GM21526 (cell line): ENCODE results near the gene ZCCHC2.
A peak's percentile ranks its signal among the peaks of the same experiment; 100 is the strongest.

Experiments used
- ATAC-seq: cut with Tn5 transposase; IDR thresholded peaks from one replicate; pipeline ENCODE4 v1.9.1; 2021; ENCODE audit warnings: moderate library complexity; ENCODE audit not compliant: unreplicated experiment, low FRiP score

The ZCCHC2 gene

GRCh38 chr18:62522504-62523254, at the start of gene ZCCHC2:
ZCCHC2 (plus strand) TSS chr18:62523025; CDS start chr18:62523425, 400 bp downstream.
- peak; percentile 67 for ATAC-seq

DNA sequence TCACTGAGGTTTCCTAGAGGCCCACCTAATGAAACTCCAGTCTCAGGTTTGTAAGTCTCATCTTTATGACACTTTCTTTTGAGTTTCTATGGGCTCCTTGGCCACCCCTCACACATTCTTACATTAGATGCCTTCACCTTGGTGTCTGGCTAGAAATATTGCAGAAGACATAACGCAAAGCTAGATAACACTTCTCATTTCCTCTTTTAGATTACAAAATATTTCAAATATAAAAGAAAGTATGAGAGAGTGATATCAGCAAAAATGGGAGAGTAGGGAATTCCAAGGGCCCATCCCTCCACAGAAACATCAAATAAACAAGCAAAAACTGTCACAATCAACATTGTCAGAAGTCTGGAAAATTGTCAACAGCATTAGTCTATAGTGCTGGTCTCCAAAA, 43.3 kb upstream of the ZCCHC2 start:
- ATAC-seq: no peak

DNA sequence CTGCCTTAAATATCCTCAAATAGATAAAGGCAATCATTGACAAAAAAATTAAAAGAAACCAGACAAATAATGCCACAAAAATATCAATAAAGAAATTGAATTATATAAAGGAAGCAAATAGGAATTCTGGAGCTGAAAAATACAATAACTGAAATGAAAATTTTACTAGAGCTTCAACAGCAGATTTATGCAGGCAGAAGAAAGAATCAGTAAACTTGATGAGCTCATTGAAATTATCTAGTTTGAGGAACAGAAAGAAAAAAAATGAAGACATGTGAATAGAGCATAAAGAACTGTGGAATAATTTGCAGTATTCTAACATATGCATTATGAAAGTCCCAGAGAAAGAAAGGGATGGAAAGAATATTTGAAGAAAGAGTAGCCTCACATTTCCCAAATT, 41.9 kb upstream of the ZCCHC2 start:
- no peak for ATAC-seq

GRCh38 chr18:62484941-62485340, 37.9 kb upstream of the ZCCHC2 start:
- ATAC-seq: no peak

DNA sequence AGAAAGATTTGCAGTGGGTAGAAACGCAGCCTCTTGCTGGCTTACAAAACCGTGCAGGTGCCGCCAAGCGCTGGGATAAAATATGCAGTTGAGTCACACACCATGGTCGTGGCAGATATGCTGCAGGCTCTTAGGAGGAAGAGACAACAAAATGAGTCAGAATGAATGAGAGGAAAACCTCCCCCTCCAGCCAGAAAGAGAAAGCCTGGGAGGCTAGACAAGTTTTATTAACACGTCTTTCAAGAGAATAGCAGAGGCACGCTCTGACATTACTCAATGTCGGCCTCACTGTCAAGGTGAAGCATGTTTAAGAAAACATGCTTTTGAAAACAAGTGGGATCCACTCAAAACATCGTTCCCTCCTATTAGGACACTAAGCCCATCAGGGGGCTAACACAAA, 37.1 kb upstream of the ZCCHC2 start:
- ATAC-seq: no peak

DNA sequence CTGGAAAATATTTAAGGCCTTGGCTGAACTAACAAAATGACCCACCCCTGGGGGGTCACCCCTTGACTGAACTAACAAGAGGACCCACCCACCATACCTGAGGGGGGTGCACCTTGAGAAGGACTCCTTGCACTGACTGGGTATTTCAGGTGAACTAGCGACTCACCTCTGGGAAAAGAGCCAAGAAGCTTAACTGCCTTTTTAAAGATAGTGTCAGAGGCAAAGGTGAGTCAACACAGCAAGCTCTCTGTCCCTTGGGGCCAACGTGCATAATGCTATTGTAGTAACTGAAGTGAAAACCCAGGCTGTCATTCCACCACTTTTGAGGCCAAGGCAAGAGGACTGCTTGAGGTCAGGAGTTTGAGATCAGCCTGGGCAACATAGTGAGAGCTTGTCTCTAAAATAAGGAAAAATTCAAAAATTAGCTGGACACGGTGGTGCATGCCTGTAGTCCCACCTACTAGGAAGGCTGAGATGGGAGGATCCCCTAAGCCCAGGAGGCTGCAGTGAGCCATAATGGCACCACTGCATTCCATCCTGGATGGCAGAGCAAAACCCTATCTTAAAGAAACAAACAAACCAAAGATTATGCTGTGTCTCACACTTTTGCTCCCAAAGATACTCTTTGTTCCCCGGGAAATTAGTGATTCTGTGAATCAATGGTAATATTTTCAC, 36.4 kb upstream of the ZCCHC2 start:
- no peak for ATAC-seq

- no peak for ATAC-seq
These were observed 35.7 kb upstream of the ZCCHC2 start for GRCh38 chr18:62487161-62487560.

DNA sequence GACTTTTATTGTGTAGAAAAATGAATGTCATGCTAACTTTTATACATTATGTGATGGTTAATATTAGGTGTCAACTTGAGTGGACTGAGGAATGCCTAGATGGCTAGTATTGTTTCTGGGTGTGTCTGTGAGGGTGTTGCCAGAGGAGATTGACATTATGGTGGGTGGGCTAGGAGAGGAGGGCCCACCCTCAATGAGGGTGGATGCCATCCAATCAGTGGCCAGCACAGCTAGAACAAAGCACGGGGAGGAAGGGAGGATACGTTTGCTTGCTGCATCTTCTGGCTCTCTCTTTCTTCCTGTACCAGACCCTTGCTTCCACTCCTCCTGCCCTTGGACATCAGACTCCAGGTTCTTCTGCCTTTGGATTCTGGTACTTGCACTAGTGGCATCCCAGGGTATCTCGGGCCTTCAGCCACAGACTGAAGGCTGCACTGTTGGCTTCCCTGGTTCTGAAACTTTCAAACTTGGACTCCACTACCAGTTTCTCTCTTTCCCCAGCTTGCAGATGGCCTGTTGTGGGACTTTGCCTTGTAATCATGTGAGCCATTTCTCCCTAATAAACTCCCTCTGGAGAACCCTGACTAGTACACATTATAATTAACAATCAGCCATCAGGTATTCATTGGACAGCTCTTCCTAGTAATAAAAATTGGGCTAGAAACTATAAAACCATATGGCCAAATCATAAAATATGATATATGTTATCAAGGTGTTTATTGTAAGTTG, 31.7 kb upstream of the ZCCHC2 start:
- ATAC-seq: no peak

GRCh38 chr18:62493033-62493862, 29.6 kb upstream of the ZCCHC2 start:
- no peak for ATAC-seq

GRCh38 chr18:62494764-62495163, 28.1 kb upstream of the ZCCHC2 start:
- ATAC-seq: no peak

DNA sequence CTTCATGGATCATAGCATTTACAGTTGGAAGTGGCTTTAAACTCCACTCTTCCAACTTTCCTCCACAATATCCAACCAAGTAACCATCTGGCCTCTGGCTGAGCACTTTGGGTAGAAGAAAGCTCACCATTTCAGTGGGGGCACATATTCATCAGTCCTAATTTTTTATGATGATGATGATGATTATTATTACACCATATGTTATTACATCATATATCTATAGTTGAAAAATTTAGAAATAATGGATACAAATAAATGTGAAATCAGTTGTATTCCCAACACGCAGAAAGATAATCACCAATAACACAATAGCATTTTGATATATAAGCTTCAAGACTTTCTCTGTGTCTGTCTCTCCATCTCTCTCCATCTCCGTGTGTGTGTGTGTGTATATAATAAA, 26.6 kb upstream of the ZCCHC2 start:
- ATAC-seq: no peak

- ATAC-seq: no peak
These were observed 25.5 kb upstream of the ZCCHC2 start for GRCh38 chr18:62497190-62497772.

DNA sequence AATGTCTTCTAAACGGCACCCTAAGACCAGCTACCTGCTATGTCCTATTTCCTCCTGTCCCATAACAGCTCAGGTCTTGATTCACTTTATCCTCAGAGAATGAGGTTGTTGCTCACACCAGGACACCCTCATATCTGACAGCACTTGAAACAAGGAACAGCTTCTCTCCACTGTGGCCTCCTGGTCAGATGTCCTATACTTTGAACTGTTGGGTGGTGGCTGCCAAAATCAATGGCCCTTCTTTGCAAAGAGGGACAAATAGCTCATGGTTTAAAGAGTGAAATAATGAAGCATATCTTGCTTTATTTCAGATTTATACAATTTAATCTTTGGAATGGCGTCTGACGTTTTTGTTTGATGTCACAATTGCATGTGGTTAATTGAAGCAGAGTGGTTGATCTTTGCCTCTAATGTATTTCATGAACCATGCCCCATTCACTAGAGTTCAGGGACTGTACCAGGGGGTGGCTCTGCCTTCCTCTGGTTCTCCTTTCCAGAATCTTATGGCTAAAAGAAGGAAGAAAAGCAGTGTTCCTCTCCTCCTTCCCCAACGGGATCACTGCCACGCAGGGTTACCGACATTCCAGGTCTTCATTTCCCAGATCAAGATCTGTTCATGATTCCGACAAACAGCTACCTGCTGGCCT, 24.1 kb upstream of the ZCCHC2 start:
- ATAC-seq: no peak

DNA sequence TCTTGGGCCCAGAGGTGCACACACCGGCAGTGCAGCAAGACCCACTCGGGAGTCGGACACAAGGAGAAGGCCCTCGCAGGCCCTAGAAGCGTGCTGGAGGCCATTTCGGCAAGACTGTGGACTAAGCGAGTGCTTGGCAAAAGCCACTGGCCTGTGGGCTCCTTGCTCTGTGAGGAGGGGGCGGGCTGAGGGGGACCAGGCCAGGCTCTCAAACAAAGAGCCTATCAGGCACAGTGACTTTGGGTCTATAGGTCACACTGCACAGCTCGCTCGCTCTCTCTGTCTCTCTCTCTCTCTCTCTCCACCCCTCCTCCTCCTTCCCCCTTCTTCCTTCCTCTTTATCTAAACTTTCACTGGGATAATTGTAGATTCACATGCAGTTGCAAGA, 23.6 kb upstream of the ZCCHC2 start:
- no peak for ATAC-seq

DNA sequence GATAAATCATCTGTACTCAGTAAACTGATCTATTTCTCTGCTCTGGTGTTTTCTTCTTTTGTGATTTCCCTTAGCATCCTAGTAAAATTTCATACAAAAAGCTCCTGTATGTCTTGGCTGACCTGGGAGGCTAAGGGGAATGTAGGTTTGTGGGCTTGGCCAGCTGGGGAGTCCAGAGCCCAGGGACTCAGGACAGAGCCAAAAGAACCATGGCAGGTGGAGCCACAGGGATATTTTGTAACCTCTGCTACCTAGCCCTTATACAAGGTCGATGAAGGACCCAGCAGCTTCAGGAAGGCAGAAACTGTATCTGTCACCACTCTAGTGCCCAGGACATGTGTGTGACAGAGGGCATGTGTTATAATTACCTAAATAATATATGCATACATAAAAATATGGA, 22.7 kb upstream of the ZCCHC2 start:
- no peak for ATAC-seq

GRCh38 chr18:62500966-62501591, 21.7 kb upstream of the ZCCHC2 start:
- ATAC-seq: no peak

- ATAC-seq: peak; percentile 87
These were observed 16.9 kb upstream of the ZCCHC2 start for GRCh38 chr18:62505669-62506494.

- peak; percentile 23 for ATAC-seq
These were observed 16.2 kb upstream of the ZCCHC2 start for GRCh38 chr18:62506495-62507143.
